ENCODE data around the gene FABP3. TPM values are rescaled to one million over a fixed set of nuclear protein-coding genes. Genes with fewer than 3 reads are reported as not detected.

The FABP3 gene
- total and polyA plus RNA-seq, 3 experiments from 2014 or later: not detected

- peaks cover 28 to 44% of the 10 kb centered on the region in 2 donors for H3K27me3 Mint-ChIP-seq
- no peak for DNase-seq
- H3K36me3 ChIP-seq (ENCODE audit: insufficient read depth, low read length): no peaks in the 10 kb centered on the region
- no peak overlapping the region for H3K4me3 Mint-ChIP-seq
- ChIA-PET POLR2A (no interaction called here), CTCF (no interaction called here)
- no peak overlapping the region for H3K4me3 ChIP-seq (ENCODE audit: low read length)
- H3K27ac Mint-ChIP-seq: no peak overlapping the region
- H3K9me3 ChIP-seq (ENCODE audit: low read length): no peaks in the 10 kb centered on the region
- H3K36me3 Mint-ChIP-seq: peaks cover 0 to 2% (median 0%) of the 10 kb centered on the region in 3 donors
- no peaks in the 10 kb centered on the region for H3K9me3 Mint-ChIP-seq
- H3K27ac ChIP-seq (ENCODE audit: low read depth, low read length): no peak overlapping the region
- peaks cover 11% of the 10 kb centered on the region for H3K27me3 ChIP-seq (ENCODE audit: insufficient read depth, low read length, poor library complexity, severe bottlenecking)
- H3K4me1 ChIP-seq (ENCODE audit: insufficient read depth, low read length): no peaks in the 10 kb centered on the region
- peaks cover 0 to 1% (median under 1%) of the 10 kb centered on the region in 3 donors for H3K4me1 Mint-ChIP-seq
Observed at GRCh38 chr1:31407029-31407626, 34.3 kb upstream of the FABP3 start.

- ChIA-PET POLR2A (no interaction called here), CTCF (interaction anchor here (1.0 kb wide), 1 partner anchor 12 kb away, joined by 5 read pairs; no protein-coding TSS in a partner anchor)
- H3K9me3 Mint-ChIP-seq: no peaks in the 10 kb centered on the region
- no peak overlapping the region for H3K27ac Mint-ChIP-seq
- Histone ChIP-seq H3K9me3 (ENCODE audit: low read length) (no peaks in the 10 kb centered on the region), H3K4me1 (ENCODE audit: insufficient read depth, low read length) (no peaks in the 10 kb centered on the region), H3K27me3 (ENCODE audit: insufficient read depth, low read length, poor library complexity, severe bottlenecking) (no peaks in the 10 kb centered on the region), H3K36me3 (ENCODE audit: insufficient read depth, low read length) (no peaks in the 10 kb centered on the region), H3K4me3 (ENCODE audit: low read length) (no peak overlapping the region), H3K27ac (ENCODE audit: low read depth, low read length) (no peak overlapping the region)
- no peaks in the 10 kb centered on the region for H3K4me1 Mint-ChIP-seq
- no peak for DNase-seq
- peaks cover 15 to 33% of the 10 kb centered on the region in 2 donors for H3K27me3 Mint-ChIP-seq
- peaks cover 0 to 2% (median 0%) of the 10 kb centered on the region in 3 donors for H3K36me3 Mint-ChIP-seq
- H3K4me3 Mint-ChIP-seq: no peak overlapping the region
Observed at GRCh38 chr1:31405578-31406245, 32.8 kb upstream of the FABP3 start.

GRCh38 chr1:31401241-31401640 is 28.4 kb upstream of the FABP3 start:
- Mint-ChIP-seq H3K9me3 (no peaks in the 10 kb centered on the region), H3K4me3 (no peak overlapping the region), H3K27me3 (peaks cover 5 to 6% of the 10 kb centered on the region in 2 donors), H3K36me3 (peaks cover 0 to 2% (median 0%) of the 10 kb centered on the region in 3 donors), H3K4me1 (no peaks in the 10 kb centered on the region), H3K27ac (no peak overlapping the region)
- Histone ChIP-seq H3K9me3 (ENCODE audit: low read length) (no peaks in the 10 kb centered on the region), H3K36me3 (ENCODE audit: insufficient read depth, low read length) (no peaks in the 10 kb centered on the region), H3K4me3 (ENCODE audit: low read length) (no peak overlapping the region), H3K27me3 (ENCODE audit: insufficient read depth, low read length, poor library complexity, severe bottlenecking) (no peaks in the 10 kb centered on the region), H3K27ac (ENCODE audit: low read depth, low read length) (no peak overlapping the region), H3K4me1 (ENCODE audit: insufficient read depth, low read length) (no peaks in the 10 kb centered on the region)
- DNase-seq: no peak
- POLR2A ChIA-PET: no interaction called here
- CTCF ChIA-PET: no interaction called here

- no peak overlapping the region for H3K4me3 Mint-ChIP-seq
- ChIA-PET CTCF (no interaction called here), POLR2A (no interaction called here)
- H3K36me3 ChIP-seq (ENCODE audit: insufficient read depth, low read length): no peaks in the 10 kb centered on the region
- peaks cover 5 to 6% of the 10 kb centered on the region in 2 donors for H3K27me3 Mint-ChIP-seq
- H3K27me3 ChIP-seq (ENCODE audit: insufficient read depth, low read length, poor library complexity, severe bottlenecking): no peaks in the 10 kb centered on the region
- no peaks in the 10 kb centered on the region for H3K4me1 ChIP-seq (ENCODE audit: insufficient read depth, low read length)
- H3K36me3 Mint-ChIP-seq: peaks cover 0 to 2% (median 0%) of the 10 kb centered on the region in 3 donors
- no peak overlapping the region for H3K27ac Mint-ChIP-seq
- no peaks in the 10 kb centered on the region for H3K4me1 Mint-ChIP-seq
- DNase-seq: no peak
- no peaks in the 10 kb centered on the region for H3K9me3 ChIP-seq (ENCODE audit: low read length)
- H3K9me3 Mint-ChIP-seq: no peaks in the 10 kb centered on the region
- no peak overlapping the region for H3K27ac ChIP-seq (ENCODE audit: low read depth, low read length)
- H3K4me3 ChIP-seq (ENCODE audit: low read length): no peak overlapping the region
Observed at GRCh38 chr1:31400393-31400792, 27.5 kb upstream of the FABP3 start.

GRCh38 chr1:31399976-31400375 is 27.1 kb upstream of the FABP3 start:
- H3K4me1 ChIP-seq (ENCODE audit: insufficient read depth, low read length): no peaks in the 10 kb centered on the region
- Mint-ChIP-seq H3K36me3 (peaks cover 0 to under 1% (median 0%) of the 10 kb centered on the region in 3 donors), H3K27me3 (peaks cover 4 to 5% of the 10 kb centered on the region in 2 donors), H3K4me3 (no peak overlapping the region), H3K9me3 (no peaks in the 10 kb centered on the region), H3K4me1 (peaks cover 2% of the 10 kb centered on the region in 3 donors), H3K27ac (no peak overlapping the region)
- ChIA-PET CTCF (no interaction called here), POLR2A (no interaction called here)
- DNase-seq: no peak
- no peak overlapping the region for H3K27ac ChIP-seq (ENCODE audit: low read depth, low read length)
- H3K27me3 ChIP-seq (ENCODE audit: insufficient read depth, low read length, poor library complexity, severe bottlenecking): no peaks in the 10 kb centered on the region
- no peaks in the 10 kb centered on the region for H3K36me3 ChIP-seq (ENCODE audit: insufficient read depth, low read length)
- no peaks in the 10 kb centered on the region for H3K9me3 ChIP-seq (ENCODE audit: low read length)
- no peak overlapping the region for H3K4me3 ChIP-seq (ENCODE audit: low read length)

GRCh38 chr1:31398246-31398645 is 25.4 kb upstream of the FABP3 start:
- no peak overlapping the region for H3K27ac ChIP-seq (ENCODE audit: low read depth, low read length)
- no peak overlapping the region for H3K27ac Mint-ChIP-seq
- no peaks in the 10 kb centered on the region for H3K9me3 Mint-ChIP-seq
- H3K27me3 ChIP-seq (ENCODE audit: insufficient read depth, low read length, poor library complexity, severe bottlenecking): no peaks in the 10 kb centered on the region
- H3K4me1 ChIP-seq (ENCODE audit: insufficient read depth, low read length): peaks cover 5% of the 10 kb centered on the region
- no peak overlapping the region for H3K4me3 ChIP-seq (ENCODE audit: low read length)
- H3K9me3 ChIP-seq (ENCODE audit: low read length): no peaks in the 10 kb centered on the region
- H3K36me3 Mint-ChIP-seq: no peaks in the 10 kb centered on the region
- peaks cover 10% of the 10 kb centered on the region in 3 donors for H3K4me1 Mint-ChIP-seq
- DNase-seq: no peak
- no peaks in the 10 kb centered on the region for H3K36me3 ChIP-seq (ENCODE audit: insufficient read depth, low read length)
- POLR2A ChIA-PET: no interaction called here
- CTCF ChIA-PET: no interaction called here
- H3K27me3 Mint-ChIP-seq: no peaks in the 10 kb centered on the region
- no peak overlapping the region for H3K4me3 Mint-ChIP-seq

GRCh38 chr1:31397360-31398095 is 24.7 kb upstream of the FABP3 start:
- H3K9me3 ChIP-seq (ENCODE audit: low read length): no peaks in the 10 kb centered on the region
- no peaks in the 10 kb centered on the region for H3K27me3 ChIP-seq (ENCODE audit: insufficient read depth, low read length, poor library complexity, severe bottlenecking)
- no peaks in the 10 kb centered on the region for H3K36me3 Mint-ChIP-seq
- no peak for DNase-seq
- H3K4me1 Mint-ChIP-seq: peaks cover 10% of the 10 kb centered on the region in 3 donors
- peaks cover 0 to 5% of the 10 kb centered on the region in 2 donors for H3K27me3 Mint-ChIP-seq
- peaks cover 5% of the 10 kb centered on the region for H3K4me1 ChIP-seq (ENCODE audit: insufficient read depth, low read length)
- H3K4me3 Mint-ChIP-seq: peak overlapping the region in 1 of 7 donors; percentile 3
- no peaks in the 10 kb centered on the region for H3K9me3 Mint-ChIP-seq
- no peaks in the 10 kb centered on the region for H3K36me3 ChIP-seq (ENCODE audit: insufficient read depth, low read length)
- H3K27ac ChIP-seq (ENCODE audit: low read depth, low read length): no peak overlapping the region
- no peak overlapping the region for H3K4me3 ChIP-seq (ENCODE audit: low read length)
- POLR2A ChIA-PET: no interaction called here
- H3K27ac Mint-ChIP-seq: no peak overlapping the region
- CTCF ChIA-PET: no interaction called here

GRCh38 chr1:31396633-31397351 is 23.9 kb upstream of the FABP3 start:
- H3K9me3 ChIP-seq (ENCODE audit: low read length): no peaks in the 10 kb centered on the region
- H3K27ac Mint-ChIP-seq: no peak overlapping the region
- no peaks in the 10 kb centered on the region for H3K36me3 ChIP-seq (ENCODE audit: insufficient read depth, low read length)
- no peak overlapping the region for H3K27ac ChIP-seq (ENCODE audit: low read depth, low read length)
- H3K4me3 Mint-ChIP-seq: peak overlapping the region in 1 of 7 donors; percentile 3
- H3K36me3 Mint-ChIP-seq: no peaks in the 10 kb centered on the region
- ChIA-PET CTCF (interaction anchor here (1.8 kb wide), 1 partner anchor 11 kb away, joined by 3 read pairs; no protein-coding TSS in a partner anchor), POLR2A (no interaction called here)
- H3K9me3 Mint-ChIP-seq: no peaks in the 10 kb centered on the region
- peaks cover 5% of the 10 kb centered on the region for H3K4me1 ChIP-seq (ENCODE audit: insufficient read depth, low read length)
- H3K27me3 Mint-ChIP-seq: peaks cover 0 to 6% of the 10 kb centered on the region in 2 donors
- H3K27me3 ChIP-seq (ENCODE audit: insufficient read depth, low read length, poor library complexity, severe bottlenecking): no peaks in the 10 kb centered on the region
- DNase-seq: no peak
- no peak overlapping the region for H3K4me3 ChIP-seq (ENCODE audit: low read length)
- H3K4me1 Mint-ChIP-seq: peaks cover 10% of the 10 kb centered on the region in 3 donors
